ES-I3 (cell line): ENCODE data around the gene ALPK3.

Experiments used
- H3K36me3 ChIP-seq: 2 replicates; pipeline ENCODE4 v1.6.1; 2013; ENCODE audit warnings: mild to moderate bottlenecking, low read length, control low read depth, moderate library complexity; ENCODE audit not compliant: insufficient read depth
- H3K4me1 ChIP-seq: 2 replicates; pipeline ENCODE4 v1.6.1; 2013; ENCODE audit warnings: mild to moderate bottlenecking, control low read depth, low read length; ENCODE audit not compliant: insufficient read depth
- H3K9ac ChIP-seq: 2 replicates; pipeline ENCODE4 v1.6.1; 2013; ENCODE audit warnings: low read depth, mild to moderate bottlenecking, low read length, moderate library complexity
- H3K9me3 ChIP-seq: 2 replicates; pipeline ENCODE4 v1.6.1; 2013; ENCODE audit warnings: mild to moderate bottlenecking, low read length, moderate library complexity; ENCODE audit not compliant: control insufficient read depth, insufficient read depth

Gene ALPK3

DNA sequence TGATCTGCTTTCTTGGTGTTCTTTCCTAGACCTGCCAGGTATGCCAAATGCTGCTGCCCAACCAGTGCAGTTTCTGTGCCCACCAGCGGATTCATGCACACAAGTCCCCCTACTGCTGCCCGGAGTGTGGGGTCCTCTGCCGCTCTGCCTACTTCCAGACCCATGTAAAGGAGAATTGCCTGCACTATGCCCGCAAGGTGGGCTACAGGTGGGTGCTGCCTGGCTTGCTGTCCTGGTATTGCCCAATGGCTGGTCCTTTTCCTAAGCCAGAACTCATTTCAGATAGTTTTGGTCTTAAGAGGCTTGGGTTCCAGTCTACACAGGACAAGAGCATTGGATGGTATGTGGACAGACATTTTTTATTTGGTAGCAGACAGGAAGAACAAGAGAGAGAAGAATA is 26.5 kb upstream of the ALPK3 start:
- Histone ChIP-seq H3K36me3 (peaks cover 2% of the 10 kb centered on the region; the same call in 1 of the 2 replicates), H3K9me3 (no peaks in the 10 kb centered on the region), H3K4me1 (no peaks in the 10 kb centered on the region), H3K9ac (no peak overlapping the region)

DNA sequence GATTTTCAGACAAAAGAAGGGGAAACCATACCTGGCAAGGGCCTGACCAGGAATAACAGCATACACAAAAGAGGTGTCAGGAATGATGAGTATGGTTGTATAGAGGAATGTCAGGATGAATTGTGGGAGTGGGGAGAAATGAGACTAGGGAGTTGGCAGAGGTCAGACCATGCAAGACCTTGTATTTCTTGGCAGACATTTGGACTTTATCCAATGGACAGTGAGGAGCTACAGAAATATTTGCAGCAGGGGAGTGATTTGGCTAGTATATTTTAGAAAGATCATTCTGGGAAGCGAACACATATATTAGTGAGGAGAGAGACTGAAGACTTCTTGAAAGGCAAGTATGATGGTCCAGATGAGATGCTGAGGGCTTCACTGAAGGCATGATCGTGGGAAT is 25.4 kb upstream of the ALPK3 start:
- H3K9me3 ChIP-seq, result no peaks in the 10 kb centered on the region
- H3K36me3 ChIP-seq, result no peaks in the 10 kb centered on the region
- H3K9ac ChIP-seq, result no peak overlapping the region
- H3K4me1 ChIP-seq, result no peaks in the 10 kb centered on the region

DNA sequence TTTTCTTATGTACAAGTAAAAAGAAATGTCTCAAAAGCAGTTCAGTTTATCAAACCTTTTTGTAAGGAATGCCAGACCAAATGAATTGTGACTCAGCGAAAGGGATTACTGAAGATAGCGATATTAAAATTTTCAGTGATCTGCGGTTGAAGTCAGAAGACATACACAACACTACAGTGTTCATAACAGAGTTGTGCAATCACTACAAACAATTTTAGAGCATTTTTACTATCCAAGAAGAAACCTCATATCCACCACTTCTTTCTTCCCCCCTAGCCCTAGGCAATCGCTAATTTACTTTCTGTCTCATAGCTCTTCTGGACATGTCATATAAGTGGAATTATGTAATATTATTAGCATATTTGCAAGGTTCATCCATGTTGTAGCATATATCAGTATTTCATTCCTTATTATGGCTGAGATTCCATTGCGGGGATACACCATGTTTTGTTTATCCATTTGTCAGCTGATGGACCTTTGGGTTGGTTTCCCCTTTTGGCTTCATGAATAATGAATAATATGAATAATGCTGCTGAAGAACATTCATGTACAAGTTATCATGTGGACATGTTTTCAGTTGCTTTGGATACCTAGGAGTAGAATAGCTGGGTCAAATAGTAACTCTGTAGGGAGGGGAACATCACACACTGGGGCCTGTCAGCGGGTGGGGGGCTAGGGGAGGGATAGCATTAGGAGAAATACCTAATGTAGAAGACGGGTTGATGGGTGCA is 23.6 kb upstream of the ALPK3 start:
- Histone ChIP-seq H3K36me3 (no peaks in the 10 kb centered on the region; the same call in 1 of the 2 replicates), H3K4me1 (no peaks in the 10 kb centered on the region), H3K9me3 (no peaks in the 10 kb centered on the region), H3K9ac (no peak overlapping the region)

DNA sequence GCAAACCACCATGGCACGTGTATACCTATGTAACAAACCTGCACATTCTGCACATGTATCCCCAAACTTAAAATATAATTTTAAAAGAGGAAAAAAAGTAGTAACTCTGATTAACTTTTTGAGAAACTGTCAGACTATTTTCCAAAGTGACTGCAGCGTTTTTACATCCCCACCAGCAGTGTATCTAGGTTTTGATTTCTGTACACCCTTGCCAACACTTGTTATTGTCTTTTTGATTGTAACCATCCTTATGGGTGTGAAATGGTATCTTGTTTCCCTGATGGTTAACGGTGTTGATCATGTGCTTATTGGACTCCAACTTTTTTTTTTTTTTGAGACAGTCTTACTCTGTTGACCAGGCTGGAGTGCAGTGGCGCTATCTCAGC is 23.0 kb upstream of the ALPK3 start:
- Histone ChIP-seq H3K4me1 (no peaks in the 10 kb centered on the region), H3K9ac (no peak overlapping the region), H3K36me3 (peaks cover 5% of the 10 kb centered on the region; the same call in 1 of the 2 replicates), H3K9me3 (no peaks in the 10 kb centered on the region)

DNA sequence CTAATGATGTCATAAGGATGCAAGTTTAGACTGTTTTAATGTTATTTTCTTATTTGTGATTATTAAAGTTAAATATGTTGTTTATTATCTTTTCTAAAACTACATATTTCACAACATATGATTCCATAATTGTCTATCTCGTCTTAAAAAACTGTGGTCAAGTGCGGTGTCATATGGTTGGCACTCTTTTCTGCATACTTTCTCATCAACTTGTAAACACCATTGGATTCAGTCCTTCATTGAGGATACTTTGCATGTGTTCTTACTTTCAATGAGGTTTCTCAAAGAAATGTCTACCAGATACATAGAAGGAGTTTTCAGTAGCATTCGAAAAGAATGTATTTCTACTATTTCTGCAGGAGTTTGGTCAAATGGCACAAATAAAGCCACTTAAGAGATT is 22.0 kb upstream of the ALPK3 start:
- no peaks in the 10 kb centered on the region for H3K4me1 ChIP-seq
- no peaks in the 10 kb centered on the region for H3K9me3 ChIP-seq
- peaks cover 8% of the 10 kb centered on the region; the same call in 1 of the 2 replicates for H3K36me3 ChIP-seq
- H3K9ac ChIP-seq, result no peak overlapping the region

DNA sequence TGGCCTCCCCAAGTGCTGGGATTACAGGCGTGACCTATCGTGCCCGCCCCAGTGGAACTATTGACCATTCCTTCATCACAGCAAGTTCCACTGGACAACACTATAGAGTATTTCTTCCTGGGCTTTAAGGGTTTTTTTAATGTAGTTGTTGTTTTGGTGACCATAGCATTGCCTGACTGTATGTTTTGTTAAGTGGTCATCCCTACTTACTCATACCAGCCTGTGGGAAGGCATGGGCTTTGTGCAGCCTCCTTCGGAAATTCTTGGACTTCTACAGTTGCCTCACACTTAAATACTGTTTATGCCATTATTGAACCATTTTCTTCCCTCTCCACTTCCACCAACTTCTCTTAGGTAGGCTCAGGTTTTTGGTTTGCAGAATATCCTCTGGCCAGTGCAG is 19.9 kb upstream of the ALPK3 start:
- Histone ChIP-seq H3K9ac (no peak overlapping the region), H3K4me1 (no peaks in the 10 kb centered on the region), H3K36me3 (peaks cover 13% of the 10 kb centered on the region; the same call in 1 of the 2 replicates), H3K9me3 (no peaks in the 10 kb centered on the region)

DNA sequence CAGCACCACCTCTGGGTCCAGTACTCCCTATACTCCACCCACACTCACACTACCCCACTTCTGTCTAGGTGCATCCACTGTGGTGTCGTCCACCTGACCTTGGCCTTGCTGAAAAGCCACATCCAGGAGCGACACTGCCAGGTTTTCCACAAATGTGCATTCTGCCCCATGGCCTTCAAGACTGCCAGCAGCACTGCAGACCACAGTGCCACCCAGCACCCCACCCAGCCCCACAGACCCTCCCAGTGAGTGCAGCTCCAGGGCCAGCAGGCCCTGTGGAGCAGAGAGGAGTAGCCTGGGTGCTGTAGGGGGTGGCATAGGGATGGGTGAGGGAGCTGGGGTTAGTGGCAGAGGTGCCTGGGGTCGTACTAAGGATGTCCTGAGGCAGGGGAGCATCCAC is 19.4 kb upstream of the ALPK3 start:
- no peaks in the 10 kb centered on the region for H3K9me3 ChIP-seq
- no peak overlapping the region for H3K9ac ChIP-seq
- peaks cover 13% of the 10 kb centered on the region; the same call in 1 of the 2 replicates for H3K36me3 ChIP-seq
- H3K4me1 ChIP-seq, result no peaks in the 10 kb centered on the region

DNA sequence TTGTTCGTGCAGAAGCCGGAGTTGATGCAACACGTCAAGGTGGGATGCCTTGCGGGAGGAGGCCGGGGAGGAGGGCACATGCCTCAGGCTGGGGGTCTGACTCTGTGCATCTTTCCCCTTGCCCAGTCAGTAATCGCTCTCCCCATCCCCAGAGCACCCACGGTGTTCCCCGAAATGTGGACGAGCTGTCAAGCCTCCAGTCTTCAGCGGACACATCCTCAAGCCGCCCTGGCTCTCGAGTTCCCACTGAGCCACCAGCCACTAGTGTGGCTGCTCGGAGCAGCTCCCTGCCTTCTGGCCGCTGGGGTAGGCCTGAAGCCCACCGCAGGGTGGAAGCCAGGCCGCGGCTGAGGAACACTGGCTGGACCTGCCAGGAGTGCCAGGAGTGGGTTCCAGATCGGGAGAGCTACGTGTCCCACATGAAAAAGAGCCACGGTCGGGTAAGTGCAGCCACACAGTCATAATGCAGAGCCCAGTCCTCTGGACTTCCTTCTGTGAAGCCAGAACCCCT is 18.7 kb upstream of the ALPK3 start:
- Histone ChIP-seq H3K9ac (no peak overlapping the region), H3K4me1 (no peaks in the 10 kb centered on the region), H3K9me3 (no peaks in the 10 kb centered on the region), H3K36me3 (peaks cover 16% of the 10 kb centered on the region; the same call in 1 of the 2 replicates)

DNA sequence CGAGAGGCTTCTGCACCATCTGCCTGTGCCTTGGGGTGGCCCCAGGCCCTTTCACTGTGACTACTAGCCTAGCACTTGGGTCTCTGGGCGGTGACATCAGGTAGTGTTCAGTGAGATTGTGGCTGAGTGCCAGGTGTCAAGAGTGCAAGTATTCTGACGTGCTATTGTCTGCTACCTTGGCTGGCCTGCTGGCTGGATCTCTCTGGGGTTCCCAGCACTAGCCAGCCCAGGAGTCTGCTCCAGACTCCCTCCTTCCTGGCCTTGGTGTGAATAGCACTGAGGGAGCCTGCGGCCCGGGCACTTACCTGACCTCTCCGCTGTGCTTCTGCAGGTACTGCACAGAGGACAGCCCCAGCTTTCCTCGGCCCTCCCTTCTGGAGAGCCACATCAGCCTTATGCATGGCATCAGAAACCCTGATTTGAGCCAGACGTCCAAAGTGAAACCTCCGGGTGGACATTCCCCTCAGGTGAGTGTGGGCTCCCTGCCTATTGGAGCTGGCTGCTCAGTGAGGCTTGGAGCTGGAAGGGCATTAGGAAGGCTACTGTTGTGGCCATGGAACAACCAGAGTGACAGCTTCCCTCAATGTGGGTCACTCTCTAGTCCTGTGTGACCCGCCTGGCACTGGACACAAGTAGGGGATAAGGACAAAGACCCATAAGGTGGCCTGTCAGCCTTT is 17.5 kb upstream of the ALPK3 start:
- peaks cover 16% of the 10 kb centered on the region; the same call in 1 of the 2 replicates for H3K36me3 ChIP-seq
- H3K9ac ChIP-seq, result no peak overlapping the region
- H3K4me1 ChIP-seq, result no peaks in the 10 kb centered on the region
- no peaks in the 10 kb centered on the region for H3K9me3 ChIP-seq

DNA sequence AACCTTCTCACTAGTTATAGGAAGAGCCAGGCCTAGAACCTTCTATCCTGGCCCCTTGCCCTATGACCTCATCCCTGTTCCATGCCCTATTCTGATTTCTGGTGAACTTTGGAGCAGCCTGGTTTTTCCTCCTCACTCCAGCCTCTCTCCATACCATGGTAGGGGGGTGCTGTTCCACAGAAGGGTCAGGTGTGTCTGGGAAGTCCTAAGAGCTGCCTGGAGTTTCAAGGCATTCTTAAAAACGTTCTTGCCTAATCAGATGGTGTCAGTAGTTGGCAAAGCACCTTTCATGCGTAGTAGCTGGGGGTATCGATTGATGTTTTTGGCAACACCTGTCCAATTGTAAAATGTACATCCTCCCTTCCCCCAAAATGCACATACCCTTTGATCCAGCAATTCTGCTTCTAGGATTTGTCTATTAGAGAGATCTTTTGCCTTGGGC is 16.8 kb upstream of the ALPK3 start:
- H3K36me3 ChIP-seq, result peaks cover 16% of the 10 kb centered on the region; the same call in 1 of the 2 replicates
- H3K9me3 ChIP-seq, result no peaks in the 10 kb centered on the region
- no peak overlapping the region for H3K9ac ChIP-seq
- H3K4me1 ChIP-seq, result no peaks in the 10 kb centered on the region

DNA sequence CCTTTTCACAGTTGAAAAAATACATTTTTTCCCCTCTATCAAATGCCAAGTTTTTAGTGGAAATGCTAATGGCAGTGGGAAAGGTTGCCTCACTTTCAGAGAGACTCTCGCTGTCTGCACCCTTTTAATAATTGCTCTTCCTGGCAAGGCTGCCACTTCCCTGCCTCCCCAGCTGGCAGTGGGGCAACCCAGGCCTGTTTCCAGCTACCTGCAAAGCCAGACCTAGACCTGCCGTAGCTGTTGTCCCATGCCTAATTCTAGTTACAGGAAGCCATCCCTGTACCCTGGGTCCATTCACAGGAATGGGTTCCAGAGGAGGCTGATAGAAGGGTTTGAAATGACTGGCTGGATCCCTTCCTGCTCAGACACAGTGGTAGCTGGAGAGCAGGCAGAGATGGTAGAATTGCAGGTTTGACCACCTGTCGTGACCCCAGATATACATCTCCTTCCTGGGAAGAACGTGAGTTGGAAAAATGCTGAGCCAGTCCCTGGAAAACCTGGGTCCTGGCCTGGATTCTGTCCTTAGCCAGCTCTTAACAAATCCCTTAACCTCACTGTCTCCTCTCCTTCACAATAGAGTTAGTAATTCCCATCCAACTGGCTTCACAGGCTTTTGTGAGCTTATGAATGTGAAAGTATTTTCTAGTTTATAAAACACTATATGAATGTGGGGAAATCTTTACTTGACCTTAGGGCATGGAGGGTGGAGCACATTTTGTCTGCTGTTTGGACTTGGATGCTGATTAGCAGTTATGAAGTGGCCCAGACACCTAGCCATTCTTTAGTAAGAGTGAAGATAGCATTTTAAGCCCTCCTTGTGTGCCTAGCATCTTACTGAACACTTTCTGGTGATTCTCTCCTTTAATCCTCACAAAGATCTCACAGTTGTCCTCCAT is 12.9 kb upstream of the ALPK3 start:
- Histone ChIP-seq H3K9me3 (no peaks in the 10 kb centered on the region), H3K4me1 (no peaks in the 10 kb centered on the region), H3K36me3 (peaks cover 11% of the 10 kb centered on the region; the same call in 1 of the 2 replicates), H3K9ac (no peak overlapping the region)

DNA sequence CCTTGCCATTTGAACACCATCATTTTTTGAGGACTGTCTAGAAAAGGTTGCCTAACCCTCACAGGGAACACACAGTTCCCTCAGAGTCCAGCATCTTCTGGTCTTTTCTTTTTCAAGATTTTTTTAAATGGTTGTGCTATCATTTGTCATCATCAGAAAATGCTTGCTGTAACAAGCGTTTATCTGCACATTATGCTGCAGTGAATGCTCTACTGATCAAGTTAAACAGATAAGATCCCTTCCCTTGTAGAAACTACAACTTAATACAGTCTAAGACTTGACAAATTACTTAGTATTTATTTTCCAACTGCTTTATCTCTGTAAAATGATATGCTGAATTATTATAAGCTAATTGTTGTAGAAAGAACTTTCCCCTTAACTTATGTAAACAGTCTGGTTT is 11.9 kb upstream of the ALPK3 start:
- Histone ChIP-seq H3K36me3 (peaks cover 7% of the 10 kb centered on the region; the same call in 1 of the 2 replicates), H3K4me1 (no peaks in the 10 kb centered on the region), H3K9ac (no peak overlapping the region), H3K9me3 (no peaks in the 10 kb centered on the region)

DNA sequence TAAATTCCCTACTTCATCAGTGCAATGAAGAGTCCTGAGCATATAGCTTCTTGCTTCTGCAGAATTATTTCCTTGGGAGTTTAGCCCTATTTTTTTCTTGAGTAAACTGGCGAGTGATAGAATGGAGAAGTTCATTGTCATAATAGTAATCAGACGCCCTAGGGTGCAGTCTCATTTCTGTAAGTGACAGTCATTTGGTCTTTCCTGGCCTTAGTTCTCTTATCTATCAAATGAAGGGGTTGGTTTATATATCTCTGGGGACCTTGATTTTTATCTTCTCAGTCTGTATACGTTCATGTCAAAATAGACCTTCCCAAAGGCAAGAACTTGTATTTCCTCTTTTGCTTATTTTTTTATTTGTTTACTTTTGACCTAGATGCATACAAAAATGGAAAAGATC is 9.9 kb upstream of the ALPK3 start:
- Histone ChIP-seq H3K36me3 (peaks cover 3% of the 10 kb centered on the region; the same call in 1 of the 2 replicates), H3K9ac (no peak overlapping the region)

More for the DNA sequence above, 9.9 kb upstream of the ALPK3 start:
- H3K4me1 ChIP-seq, result no peaks in the 10 kb centered on the region
- H3K9me3 ChIP-seq, result no peaks in the 10 kb centered on the region
